ENCODE results near the gene CLCN4. TPM values are rescaled to one million over a fixed set of nuclear protein-coding genes. Genes with fewer than 3 reads are reported as not detected.

CLCN4 gene
- total RNA-seq, 1 donor from 2014 or later: 23.4 TPM

DNA sequence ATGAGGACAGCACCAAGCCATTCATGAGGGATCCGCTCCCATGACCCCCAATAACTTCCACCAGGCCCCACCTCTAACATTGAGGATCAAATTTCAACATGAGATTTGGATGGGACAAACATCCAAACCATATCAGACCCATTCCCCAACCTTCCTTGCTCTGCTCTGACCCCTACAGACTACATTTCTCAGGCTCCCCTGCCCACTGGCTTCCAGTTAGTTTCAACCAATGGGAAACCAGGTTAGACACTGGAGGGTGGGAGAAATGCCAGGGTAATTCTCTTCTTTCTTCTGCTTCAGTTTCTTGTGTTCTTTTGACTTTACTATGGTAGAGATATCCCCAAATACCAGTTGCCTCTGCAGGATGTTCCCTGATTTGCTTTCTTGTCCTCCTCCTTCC is 125.7 kb downstream of the CLCN4 start:
- intact Hi-C loops (cut with DNase I): no loop called here
- no peak for DNase-seq (ENCODE audit: low spot score)

GRCh38 chrX:10286195-10286594 is 129.4 kb downstream of the CLCN4 start:
- intact Hi-C loops (cut with DNase I): no loop called here
- no peak for DNase-seq (ENCODE audit: low spot score)

Other genes with a start within 250 kb of the CLCN4 start
- not detected for gene CLDN34, start 189.6 kb upstream of the CLCN4 start, total RNA-seq

Data from cardiac septum (tissue), 1 donor.